Epithelial cell of proximal tubule (primary cell): ENCODE results near the gene ZNF79. TPM values are rescaled to one million over a fixed set of nuclear protein-coding genes. Genes with fewer than 3 reads are reported as not detected.
A peak's percentile ranks its signal among the peaks of the same experiment; 100 is the strongest.

Experiments used
- DNase-seq: peaks from one replicate; pipeline ENCODE4 v3.0.0-alpha.2; 2011; ENCODE audit warnings: low read depth
- H3K4me3 ChIP-seq: 2 replicates; pipeline ENCODE4 v1.5.1; 2011; ENCODE audit warnings: low read depth, mild to moderate bottlenecking, low read length
- total RNA-seq: library from RNA; depleted of rRNA; stranded (reverse); fragments of >200 nt; gene quantifications from 2 replicates; pipeline ENCODE4 v1.2.3, GENCODE V29; 2015
- TF ChIP-seq, protein P1 (sequence below): conservative IDR thresholded peaks from 2 replicates; pipeline ENCODE4 v1.5.1; 2012; ENCODE audit warnings: low read depth, mild to moderate bottlenecking, low read length

Gene ZNF79
- total RNA-seq: 4.7 and 7.4 TPM in 2 replicates

- TF ChIP-seq, protein P1, sequence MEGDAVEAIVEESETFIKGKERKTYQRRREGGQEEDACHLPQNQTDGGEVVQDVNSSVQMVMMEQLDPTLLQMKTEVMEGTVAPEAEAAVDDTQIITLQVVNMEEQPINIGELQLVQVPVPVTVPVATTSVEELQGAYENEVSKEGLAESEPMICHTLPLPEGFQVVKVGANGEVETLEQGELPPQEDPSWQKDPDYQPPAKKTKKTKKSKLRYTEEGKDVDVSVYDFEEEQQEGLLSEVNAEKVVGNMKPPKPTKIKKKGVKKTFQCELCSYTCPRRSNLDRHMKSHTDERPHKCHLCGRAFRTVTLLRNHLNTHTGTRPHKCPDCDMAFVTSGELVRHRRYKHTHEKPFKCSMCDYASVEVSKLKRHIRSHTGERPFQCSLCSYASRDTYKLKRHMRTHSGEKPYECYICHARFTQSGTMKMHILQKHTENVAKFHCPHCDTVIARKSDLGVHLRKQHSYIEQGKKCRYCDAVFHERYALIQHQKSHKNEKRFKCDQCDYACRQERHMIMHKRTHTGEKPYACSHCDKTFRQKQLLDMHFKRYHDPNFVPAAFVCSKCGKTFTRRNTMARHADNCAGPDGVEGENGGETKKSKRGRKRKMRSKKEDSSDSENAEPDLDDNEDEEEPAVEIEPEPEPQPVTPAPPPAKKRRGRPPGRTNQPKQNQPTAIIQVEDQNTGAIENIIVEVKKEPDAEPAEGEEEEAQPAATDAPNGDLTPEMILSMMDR: no peak
- peak within 1 kb of the TSS; percentile 84 for H3K4me3 ChIP-seq
- peak; percentile 61 for DNase-seq
Measured at GRCh38 chr9:127423934-127424675, at the start of gene ZNF79. TSS of gene ZNF79 (plus strand) at chr9:127424382. CDS start at chr9:127424788, 406 bp downstream.

DNA sequence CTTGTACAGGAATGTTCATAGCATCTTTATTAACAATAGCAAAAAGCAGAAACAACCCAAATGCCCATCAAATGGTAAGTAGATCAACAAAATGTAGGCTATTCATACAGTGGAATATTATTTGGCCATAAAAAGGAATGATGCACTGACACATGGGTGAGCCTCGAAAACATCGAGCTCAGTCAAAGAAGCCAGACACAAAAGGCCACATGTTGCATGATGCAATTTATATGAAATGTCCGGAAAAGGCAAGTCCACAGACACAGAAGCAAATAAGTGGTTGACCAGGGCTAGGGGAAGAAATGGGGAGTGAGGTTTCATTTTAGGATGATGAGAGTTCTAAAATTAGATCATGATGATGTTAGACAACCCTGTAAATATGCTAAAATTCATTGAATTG, 43.7 kb upstream of the ZNF79 start:
- no peak overlapping the region for H3K4me3 ChIP-seq
- DNase-seq: no peak
- TF ChIP-seq, protein P1: no peak

DNA sequence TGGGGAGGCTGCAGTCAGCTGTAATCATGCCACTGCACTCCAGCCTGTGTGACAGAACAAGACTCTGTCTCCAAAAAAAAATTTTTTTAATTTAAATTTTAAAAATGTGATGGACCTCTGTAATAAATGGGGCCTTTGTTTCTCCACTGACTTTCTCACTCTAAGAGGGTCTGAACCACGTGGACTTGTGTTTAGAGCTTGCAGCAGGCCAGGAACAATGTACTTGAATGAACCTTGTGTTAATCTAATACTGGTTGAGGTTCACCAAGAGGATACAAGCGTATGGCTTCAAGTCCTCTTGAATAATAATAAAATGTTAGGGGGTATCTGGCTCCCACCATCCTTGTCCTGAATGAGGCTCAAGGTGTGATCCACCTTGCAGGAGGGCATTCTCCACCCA, 41.6 kb upstream of the ZNF79 start:
- TF ChIP-seq, protein P1: no peak
- no peak for DNase-seq
- no peak overlapping the region for H3K4me3 ChIP-seq

DNA sequence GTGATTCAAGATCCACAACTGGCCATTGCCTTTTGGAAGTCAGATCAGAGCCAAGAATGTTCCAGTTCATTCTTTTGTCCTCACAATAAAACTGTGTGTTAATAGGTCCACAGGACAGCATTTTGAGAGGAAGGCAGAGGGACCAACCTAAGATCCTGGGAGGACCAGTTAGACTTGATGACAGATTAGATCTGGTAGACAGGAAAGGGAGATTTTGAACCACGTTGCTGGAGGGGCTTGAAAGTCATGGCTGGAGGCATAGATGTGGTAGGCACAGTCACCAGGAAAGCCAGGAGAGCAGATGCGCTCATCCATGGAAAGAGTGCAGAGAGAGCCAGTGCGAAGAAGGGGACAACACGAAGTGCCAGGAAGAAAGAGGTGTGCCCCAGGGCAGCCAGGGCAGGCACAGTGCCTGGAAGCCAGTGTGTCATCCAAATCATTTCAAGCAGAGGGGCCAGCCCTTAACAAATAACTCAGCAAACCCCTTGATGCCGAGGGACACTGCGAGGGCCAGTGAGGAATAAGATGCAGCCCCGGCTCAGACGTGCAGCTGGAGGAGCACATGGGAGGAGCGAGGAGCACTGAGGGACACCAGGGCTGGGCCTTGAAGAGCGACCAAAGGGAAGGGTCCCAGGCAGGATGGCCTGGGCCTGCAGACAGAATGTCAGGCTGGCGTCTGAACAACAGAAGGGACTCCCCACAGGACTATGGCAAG, 40.0 kb upstream of the ZNF79 start:
- DNase-seq: no peak
- TF ChIP-seq, protein P1: no peak
- H3K4me3 ChIP-seq: no peak overlapping the region

- TF ChIP-seq, protein P1: no peak
- no peak for DNase-seq
- no peak overlapping the region for H3K4me3 ChIP-seq
Measured at GRCh38 chr9:127384901-127385300, 39.3 kb upstream of the ZNF79 start.

DNA sequence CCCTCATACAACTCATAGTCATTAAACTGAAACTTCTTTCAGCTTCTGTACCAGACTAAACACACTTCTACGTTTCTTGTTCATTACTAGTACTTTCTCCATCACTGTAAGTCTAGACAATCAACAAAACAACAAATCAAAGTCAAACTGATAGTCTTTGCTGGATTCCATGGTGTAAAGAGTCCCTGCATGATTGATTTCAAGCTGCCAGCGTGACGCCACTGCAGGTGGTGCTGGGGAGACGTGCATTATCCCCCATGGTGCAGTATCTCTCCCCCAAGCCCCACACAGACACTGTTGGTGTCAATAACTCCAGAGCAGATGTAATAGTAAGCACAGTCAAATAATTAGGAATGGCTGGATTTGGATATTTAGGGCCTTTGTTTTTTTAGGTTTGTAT, 37.9 kb upstream of the ZNF79 start:
- no peak overlapping the region for H3K4me3 ChIP-seq
- TF ChIP-seq, protein P1: no peak
- DNase-seq: no peak
